GM12864 (cell line): ENCODE data around the gene TP53INP2.
"Not testable (repeated sequence)": the region's sequence is repeated elsewhere in the genome, so short reads cannot be mapped to it uniquely, and the experiment has no call there.

ENCODE experiments used
- DNase-seq: peaks from one replicate; pipeline ENCODE4 v3.0.0-alpha.2; 2011; ENCODE audit warnings: low read depth
- H3K4me3 ChIP-seq: 2 replicates; pipeline ENCODE4 v1.5.1; 2011; ENCODE audit warnings: mild to moderate bottlenecking, low read depth, low read length, control low read depth
- TF ChIP-seq, protein P1 (sequence below): IDR thresholded peaks from 2 replicates; pipeline ENCODE4 v1.5.1; 2011; ENCODE audit warnings: low read depth, mild to moderate bottlenecking, moderate library complexity, low read length, control low read depth, inconsistent platforms; ENCODE audit errors: missing control alignments

The TP53INP2 gene

DNA sequence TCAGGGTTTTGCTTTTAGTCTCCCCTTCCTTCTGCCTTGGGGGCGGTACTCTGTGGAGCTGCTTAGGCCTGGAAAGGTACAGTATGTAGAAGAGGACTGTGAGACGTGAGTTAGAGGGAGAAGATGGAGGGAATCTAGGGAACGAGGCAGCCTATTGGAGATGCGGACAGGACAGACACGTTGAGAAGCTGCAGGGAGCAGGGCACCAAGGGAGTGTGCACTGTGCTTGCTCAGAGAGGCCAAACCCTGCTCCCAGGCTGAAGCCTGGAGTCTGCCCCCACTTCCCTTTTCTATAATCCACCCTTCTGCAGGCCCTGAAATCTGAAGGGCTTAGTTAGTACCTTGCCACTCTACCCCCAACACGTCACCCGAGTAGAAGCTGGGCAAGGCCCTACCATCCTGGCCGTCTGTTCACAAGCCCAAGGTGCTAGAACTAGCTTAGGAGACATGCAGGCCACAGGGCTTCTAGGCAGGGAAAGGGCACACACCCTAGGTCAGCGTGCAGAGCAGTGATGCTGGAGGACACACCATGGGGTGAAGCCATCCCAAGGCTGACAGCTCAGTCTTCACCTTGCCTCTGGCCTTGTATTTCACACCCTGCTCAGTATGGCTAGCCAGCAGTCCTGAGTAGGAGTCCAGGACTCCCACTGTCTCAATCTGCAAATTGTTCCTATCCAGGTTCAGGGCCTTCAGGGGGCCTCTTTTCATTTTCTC, 6.9 kb downstream of the TP53INP2 start:
- H3K4me3 ChIP-seq: no peak overlapping the region
- no peak for DNase-seq
- TF ChIP-seq, protein P1, sequence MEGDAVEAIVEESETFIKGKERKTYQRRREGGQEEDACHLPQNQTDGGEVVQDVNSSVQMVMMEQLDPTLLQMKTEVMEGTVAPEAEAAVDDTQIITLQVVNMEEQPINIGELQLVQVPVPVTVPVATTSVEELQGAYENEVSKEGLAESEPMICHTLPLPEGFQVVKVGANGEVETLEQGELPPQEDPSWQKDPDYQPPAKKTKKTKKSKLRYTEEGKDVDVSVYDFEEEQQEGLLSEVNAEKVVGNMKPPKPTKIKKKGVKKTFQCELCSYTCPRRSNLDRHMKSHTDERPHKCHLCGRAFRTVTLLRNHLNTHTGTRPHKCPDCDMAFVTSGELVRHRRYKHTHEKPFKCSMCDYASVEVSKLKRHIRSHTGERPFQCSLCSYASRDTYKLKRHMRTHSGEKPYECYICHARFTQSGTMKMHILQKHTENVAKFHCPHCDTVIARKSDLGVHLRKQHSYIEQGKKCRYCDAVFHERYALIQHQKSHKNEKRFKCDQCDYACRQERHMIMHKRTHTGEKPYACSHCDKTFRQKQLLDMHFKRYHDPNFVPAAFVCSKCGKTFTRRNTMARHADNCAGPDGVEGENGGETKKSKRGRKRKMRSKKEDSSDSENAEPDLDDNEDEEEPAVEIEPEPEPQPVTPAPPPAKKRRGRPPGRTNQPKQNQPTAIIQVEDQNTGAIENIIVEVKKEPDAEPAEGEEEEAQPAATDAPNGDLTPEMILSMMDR: no peak

DNA sequence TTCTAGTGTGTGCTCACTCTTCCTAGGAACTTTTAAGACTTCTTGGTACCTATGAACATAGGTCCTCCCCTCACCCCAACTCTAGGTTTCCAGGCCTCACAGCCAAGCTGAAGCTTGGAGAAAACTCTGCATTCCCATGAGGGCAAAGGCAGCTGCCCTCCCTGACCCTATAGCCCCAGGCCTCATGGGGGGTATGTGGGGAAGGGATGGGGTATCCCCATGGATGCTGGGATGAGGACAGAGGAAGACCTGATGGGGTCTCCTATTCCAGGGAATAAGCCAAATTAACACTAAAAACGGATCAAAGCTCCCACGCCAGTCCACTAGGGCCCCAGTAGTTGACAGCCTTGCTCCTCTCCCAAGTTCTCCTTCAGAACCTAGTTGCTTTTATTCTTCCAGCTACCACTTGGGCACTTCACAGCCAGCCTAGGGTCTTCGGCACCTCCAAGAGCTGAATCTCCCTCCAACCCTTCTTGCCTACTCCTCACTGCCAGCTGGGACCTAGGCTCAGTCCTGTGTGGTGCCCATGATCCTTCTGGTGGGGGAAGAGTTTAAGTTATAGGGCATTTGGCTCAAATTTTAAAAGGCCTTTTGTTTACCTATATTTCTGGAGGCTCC, 7.8 kb downstream of the TP53INP2 start:
- no peak for DNase-seq
- TF ChIP-seq, protein P1: no peak

DNA sequence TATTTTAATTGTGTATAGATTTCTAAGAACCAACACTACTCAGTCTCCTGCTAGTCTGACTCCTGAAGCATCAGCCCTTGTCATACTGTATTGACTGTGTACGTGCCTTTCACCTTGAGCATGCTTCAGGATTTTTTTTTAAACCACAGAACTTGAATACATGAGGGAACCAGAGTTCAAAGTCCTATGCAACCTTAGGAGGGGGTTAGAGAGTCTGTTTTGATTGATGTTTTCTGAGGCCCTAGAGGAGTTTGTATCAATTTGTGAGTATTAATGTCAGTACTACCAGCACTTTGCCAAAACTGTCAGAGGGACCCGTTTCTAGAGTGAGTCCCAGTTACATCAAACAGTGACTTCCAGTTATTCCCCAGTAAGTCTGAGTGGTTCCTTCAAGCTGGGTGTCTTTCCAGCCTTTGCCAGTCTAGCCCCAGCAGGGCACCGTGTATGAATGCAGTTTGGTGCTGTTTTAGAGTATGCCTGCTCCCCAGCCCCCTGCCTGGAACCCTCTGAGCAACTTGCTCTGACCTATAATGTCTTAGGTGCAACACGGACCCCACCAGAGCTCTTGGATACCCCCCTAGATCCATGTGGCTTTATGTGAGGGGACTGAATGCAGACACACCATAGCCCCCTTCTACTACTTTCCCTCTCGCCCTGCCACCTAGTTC, 8.5 kb downstream of the TP53INP2 start:
- H3K4me3 ChIP-seq: no peak overlapping the region
- TF ChIP-seq, protein P1: no peak
- no peak for DNase-seq

More for the DNA sequence above, 7.8 kb downstream of the TP53INP2 start:
- no peak overlapping the region for H3K4me3 ChIP-seq

DNA sequence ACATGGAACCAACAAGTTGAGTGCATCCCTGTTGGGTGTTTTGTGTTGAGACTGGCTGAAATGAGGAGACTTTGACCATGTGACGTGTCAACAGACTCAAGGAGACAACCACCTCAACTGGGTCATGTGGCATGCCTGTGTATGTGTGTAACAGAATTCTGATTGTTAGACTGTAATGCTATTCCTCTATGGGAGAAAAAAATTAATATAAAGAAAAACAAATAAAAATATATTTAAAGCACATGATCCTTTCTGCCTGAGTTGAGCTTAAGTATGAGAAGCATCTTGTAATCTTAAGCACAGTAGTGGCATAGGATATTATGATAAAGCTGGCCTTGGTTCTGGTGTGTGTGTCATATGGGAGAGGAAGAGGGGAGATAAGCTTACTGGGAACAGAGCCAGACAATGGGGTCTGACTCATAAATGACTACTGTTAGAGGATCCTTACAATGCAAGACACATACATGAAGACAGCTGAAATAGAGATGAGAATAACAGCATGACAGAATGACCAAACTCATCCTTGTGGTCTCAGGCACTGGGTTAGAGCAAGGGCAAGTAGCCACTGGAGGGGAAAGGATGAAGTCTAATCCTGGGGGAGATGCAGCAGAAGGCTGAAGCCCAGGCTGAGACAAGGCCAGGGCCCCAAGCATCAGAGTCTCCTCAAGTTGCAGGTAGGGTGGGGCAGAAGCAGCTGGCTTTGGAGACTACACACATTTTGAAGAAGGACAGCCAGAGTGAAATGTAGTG, 9.2 kb downstream of the TP53INP2 start:
- TF ChIP-seq, protein P1: no peak
- no peak for DNase-seq
- H3K4me3 ChIP-seq: no peak overlapping the region

DNA sequence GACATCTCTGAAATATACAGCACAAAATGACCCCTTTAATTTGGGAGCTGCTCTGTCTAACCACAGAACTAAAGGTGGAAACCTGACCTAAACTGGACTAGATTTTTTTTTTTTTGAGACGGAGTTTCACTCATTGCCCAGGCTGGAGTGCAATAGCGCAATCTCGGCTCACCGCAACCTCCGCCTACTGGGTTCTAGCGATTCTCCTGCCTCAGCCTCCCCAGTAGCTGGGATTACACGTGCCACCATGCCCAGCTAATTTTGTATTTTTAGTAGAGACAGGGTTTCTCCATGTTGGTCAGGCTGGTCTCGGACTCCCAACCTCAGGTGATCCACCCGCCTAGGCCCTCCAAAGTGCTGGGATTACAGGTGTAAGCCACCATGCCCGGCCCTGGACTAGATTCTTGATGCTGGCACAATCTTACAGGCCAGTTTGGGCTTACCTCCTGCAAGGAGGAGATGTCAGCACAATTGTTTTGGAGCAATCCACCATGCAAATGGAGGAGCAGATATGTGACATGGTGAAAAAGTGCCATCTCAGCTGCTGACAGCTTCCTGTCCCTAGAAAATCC, 9.9 kb downstream of the TP53INP2 start:
- not testable (repeated sequence) for H3K4me3 ChIP-seq, DNase-seq

DNA sequence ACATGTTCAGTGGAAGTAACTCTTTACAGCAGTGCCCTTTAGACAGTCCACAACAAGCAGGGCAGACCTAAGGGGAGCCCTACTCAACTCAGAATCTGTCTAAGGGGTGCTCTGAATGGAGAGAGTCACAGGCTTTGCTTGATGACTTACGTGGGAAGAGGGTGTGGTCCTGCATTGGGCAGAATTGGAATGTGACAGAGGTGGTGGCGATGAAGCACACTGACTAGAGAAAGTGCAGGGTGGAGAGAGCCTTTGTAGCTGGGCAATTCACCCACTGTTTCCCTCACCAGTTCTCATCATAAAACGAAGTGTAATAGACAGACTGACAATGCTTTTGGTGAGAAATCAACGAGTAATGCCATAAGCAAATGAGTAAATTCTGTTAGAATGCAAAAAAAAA, 11.2 kb downstream of the TP53INP2 start:
- DNase-seq: no peak
- no peak overlapping the region for H3K4me3 ChIP-seq
- TF ChIP-seq, protein P1: no peak

DNA sequence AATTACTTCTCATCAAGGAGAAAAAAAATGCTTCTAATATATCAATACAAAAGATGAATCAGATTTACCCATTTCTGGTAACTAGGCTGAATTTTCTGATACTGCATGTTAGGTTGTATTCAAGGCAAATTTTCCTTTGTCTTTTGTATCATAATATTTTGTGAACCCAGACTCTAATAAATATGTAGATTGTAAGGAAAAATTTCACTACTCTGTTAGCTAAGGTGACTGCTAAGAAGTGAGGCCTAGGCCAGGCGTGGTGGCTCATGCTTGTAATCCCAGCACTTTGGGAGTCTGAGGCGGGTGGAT, 12.7 kb downstream of the TP53INP2 start:
- no peak overlapping the region for H3K4me3 ChIP-seq
- TF ChIP-seq, protein P1: no peak
- no peak for DNase-seq
